ENCODE data around the gene GALNT10. TPM values are rescaled to one million over a fixed set of nuclear protein-coding genes. Genes with fewer than 3 reads are reported as not detected.

Gene GALNT10
- total RNA-seq, 2 donors from 2014 or later: 11.5 to 19.5 TPM

DNA sequence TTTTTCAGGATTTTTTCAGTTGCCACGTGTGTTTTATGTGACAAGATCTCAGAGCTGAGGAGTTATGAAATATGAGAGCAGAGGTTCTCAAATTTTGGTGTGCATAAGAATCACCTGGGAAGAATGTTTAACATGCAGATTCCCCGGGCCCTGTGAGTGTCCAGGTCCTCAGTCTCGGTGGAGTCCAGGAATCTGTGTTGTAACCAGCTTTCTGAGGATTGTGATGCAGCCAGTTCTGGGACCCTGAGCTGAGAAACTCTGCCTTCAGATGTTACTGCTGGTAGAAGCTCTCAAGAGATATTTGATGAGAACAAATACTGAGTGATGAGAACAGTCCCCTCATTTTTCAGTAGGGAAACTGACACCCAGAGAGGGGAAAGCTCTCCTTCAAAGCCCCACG is 152.4 kb downstream of the GALNT10 start:
- Histone ChIP-seq H3K4me1 (no peaks in the 10 kb centered on the region), H3K4me3 (no peak overlapping the region), H3K36me3 (replicated peaks in 1 of 2; ENCODE audit: insufficient read depth in 1 of 2, low read depth in 2 of 2) (no peaks in the 10 kb centered on the region), H3K9me3 (no peaks in the 10 kb centered on the region), H3K27ac (no peak overlapping the region), H3K27me3 (no peaks in the 10 kb centered on the region)
- DNase-seq (no peak), ATAC-seq (no peak)
- WGBS, 2 donors: 88 to 91% methylated on average over 4 of the region's 4 CpGs
- no peak for TF ChIP-seq POLR2A (IDR thresholded peaks at IDR 0.05)
- TF ChIP-seq, protein P1, sequence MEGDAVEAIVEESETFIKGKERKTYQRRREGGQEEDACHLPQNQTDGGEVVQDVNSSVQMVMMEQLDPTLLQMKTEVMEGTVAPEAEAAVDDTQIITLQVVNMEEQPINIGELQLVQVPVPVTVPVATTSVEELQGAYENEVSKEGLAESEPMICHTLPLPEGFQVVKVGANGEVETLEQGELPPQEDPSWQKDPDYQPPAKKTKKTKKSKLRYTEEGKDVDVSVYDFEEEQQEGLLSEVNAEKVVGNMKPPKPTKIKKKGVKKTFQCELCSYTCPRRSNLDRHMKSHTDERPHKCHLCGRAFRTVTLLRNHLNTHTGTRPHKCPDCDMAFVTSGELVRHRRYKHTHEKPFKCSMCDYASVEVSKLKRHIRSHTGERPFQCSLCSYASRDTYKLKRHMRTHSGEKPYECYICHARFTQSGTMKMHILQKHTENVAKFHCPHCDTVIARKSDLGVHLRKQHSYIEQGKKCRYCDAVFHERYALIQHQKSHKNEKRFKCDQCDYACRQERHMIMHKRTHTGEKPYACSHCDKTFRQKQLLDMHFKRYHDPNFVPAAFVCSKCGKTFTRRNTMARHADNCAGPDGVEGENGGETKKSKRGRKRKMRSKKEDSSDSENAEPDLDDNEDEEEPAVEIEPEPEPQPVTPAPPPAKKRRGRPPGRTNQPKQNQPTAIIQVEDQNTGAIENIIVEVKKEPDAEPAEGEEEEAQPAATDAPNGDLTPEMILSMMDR (IDR thresholded peaks at IDR 0.05): no peak
- intact Hi-C loops (cut with DNase I): no loop called here

DNA sequence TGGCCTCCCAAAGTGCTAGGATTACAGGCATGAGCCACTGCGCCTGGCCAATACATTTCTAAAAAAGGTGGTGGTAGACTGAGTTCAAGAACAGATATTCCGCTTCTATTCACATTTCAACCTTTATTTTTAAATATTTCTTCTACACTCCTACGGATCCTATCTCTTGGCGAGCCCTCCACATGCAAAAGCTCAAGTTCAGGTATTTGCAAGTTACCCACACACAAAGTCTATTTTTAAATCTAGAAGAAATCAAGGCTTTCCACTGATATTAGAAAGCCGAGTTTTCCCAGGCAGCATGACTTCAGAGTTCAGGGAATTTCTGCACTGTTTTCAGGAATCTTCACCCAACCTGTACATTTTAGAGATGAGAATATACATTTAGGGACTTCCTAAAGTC is 153.9 kb downstream of the GALNT10 start:
- no peak overlapping the region for H3K4me3 ChIP-seq
- WGBS, 2 donors: 95 to 96% methylated on average over 5 of the region's 5 CpGs

DNA sequence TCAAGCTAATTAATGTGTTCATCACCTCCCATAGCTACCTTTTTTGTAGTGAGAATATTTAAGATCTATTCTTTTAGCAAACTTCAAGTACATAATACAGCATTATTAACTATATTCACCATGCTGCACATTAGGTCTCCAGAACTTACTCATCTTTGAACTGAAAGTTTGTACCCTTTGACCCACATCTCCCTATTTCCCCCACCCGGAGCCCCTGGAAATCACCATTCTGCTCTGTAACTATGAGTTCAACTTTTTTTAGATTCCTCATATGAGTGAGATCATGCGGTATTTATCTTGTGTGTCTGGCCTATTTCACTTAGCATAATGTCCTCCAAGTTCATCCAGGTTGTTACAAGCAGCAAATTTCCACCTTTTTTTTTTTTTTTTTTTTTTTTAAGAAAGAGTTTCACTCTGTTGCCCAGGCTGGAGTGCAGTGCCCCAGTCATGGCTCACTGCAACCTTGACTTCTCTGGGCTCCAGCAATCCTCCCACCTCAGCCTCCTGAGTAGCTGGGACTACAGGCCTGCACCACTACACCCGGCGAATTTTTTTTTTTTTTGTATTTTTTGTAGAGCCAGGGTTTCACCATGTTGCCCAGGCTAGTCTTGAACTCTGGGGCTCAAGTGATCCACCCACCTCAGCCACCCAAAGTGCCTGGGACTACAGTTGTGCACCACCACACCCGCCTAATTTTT is 154.9 kb downstream of the GALNT10 start:
- intact Hi-C loops (cut with DNase I): no loop called here
- Histone ChIP-seq H3K27me3 (no peaks in the 10 kb centered on the region), H3K4me1 (no peaks in the 10 kb centered on the region), H3K36me3 (replicated peaks in 1 of 2; ENCODE audit: insufficient read depth in 1 of 2, low read depth in 2 of 2) (no peaks in the 10 kb centered on the region), H3K27ac (no peak overlapping the region), H3K9me3 (no peaks in the 10 kb centered on the region), H3K4me3 (no peak overlapping the region)
- ATAC-seq: no peak
- no peak for DNase-seq
- no peak for TF ChIP-seq POLR2A (IDR thresholded peaks at IDR 0.05)
- TF ChIP-seq, protein P1 (IDR thresholded peaks at IDR 0.05): no peak
- WGBS, 2 donors: 91 to 95% methylated on average over 5 of the region's 5 CpGs

More for the DNA sequence above, 153.9 kb downstream of the GALNT10 start:
- Histone ChIP-seq H3K36me3 (replicated peaks in 1 of 2; ENCODE audit: insufficient read depth in 1 of 2, low read depth in 2 of 2) (no peaks in the 10 kb centered on the region), H3K27me3 (no peaks in the 10 kb centered on the region), H3K4me1 (no peaks in the 10 kb centered on the region), H3K27ac (no peak overlapping the region), H3K9me3 (no peaks in the 10 kb centered on the region)
- no peak for DNase-seq
- intact Hi-C loops (cut with DNase I): no loop called here
- no peak for ATAC-seq
- TF ChIP-seq, protein P1 (IDR thresholded peaks at IDR 0.05): no peak
- no peak for TF ChIP-seq POLR2A (IDR thresholded peaks at IDR 0.05)

DNA sequence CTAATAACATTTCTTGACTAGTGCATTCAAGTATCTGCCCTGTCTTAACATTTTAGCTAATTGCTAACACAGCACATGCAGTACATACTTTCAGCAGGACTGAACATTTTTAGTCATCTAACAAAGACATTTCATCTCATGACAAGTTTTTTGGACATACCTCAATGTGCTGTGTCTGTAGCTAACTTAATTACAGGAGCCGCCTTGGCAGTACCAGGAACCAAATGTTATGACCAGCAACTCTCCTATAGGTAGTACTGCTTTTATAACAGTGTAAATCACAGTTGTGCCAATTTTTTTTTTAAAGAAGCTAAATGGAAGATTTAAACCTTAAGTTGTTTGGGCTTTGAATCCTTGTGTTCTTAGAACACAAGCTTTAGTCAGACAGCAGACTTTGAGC is 155.9 kb downstream of the GALNT10 start:
- Histone ChIP-seq H3K27me3 (no peaks in the 10 kb centered on the region), H3K4me3 (no peak overlapping the region), H3K27ac (no peak overlapping the region), H3K9me3 (no peaks in the 10 kb centered on the region), H3K4me1 (no peaks in the 10 kb centered on the region), H3K36me3 (replicated peaks in 1 of 2; ENCODE audit: insufficient read depth in 1 of 2, low read depth in 2 of 2) (no peaks in the 10 kb centered on the region)
- TF ChIP-seq, protein P1 (IDR thresholded peaks at IDR 0.05): no peak
- TF ChIP-seq POLR2A (IDR thresholded peaks at IDR 0.05): no peak
- WGBS, 2 donors: 78 to 91% methylated on average over 1 of the region's 1 CpG
- intact Hi-C loops (cut with DNase I): no loop called here
- DNase-seq (no peak), ATAC-seq (no peak)

Data from body of pancreas (tissue), 4 donors.